Measurements from ENCODE around the gene S100A9. TPM values are rescaled to one million over a fixed set of nuclear protein-coding genes. Genes with fewer than 3 reads are reported as not detected.

S100A9 gene
- not detected for polyA plus RNA-seq (2013, experiment 1 of 2)
- polyA plus RNA-seq (2013, experiment 2 of 2) = not detected

DNA sequence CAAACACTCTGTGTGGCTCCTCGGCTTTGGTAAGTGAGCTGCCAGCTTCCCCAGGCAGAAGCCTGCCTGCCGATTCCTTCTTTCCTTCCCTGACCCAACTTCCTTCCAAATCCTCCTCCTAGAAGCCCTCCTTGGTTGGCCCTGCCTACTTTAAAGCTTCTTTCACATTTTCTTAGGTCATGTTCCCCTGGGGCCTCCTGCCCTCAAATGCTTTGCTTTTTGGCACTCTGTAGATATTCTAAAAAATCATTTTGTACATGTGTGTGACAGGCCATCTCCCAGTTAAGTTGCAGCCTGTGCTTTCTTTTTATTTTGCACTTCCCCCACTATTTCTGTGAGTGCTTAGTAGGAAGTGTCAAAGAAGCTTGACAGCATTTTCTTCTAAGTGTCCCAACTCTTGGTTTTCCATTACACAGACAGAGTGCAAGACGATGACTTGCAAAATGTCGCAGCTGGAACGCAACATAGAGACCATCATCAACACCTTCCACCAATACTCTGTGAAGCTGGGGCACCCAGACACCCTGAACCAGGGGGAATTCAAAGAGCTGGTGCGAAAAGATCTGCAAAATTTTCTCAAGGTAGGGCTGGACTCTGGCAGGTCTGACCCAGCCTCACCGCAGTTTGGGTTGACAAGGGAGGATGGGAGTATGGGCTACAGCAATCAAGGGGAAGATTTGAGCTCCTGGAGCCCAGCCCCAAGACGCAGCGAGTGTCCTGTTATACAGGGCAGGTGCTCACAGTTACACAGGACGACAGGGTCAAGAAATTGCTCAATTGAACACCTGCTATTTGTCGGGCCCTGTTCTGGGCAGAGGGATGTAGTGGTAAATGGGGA, at the start of gene S100A9:
S100A9 (plus strand) TSS at position 2 of the 838 bp plus-strand sequence; CDS start at position 432, 430 bp downstream.
- peaks cover 9 to 82% of the 10 kb centered on the region in 2 experiments for H3K27me3 ChIP-seq (ENCODE audit: control insufficient read depth in 1 of 2, insufficient read depth in 1 of 2, low read length in 2 of 2)
- no peak within 1 kb of the TSS for H3K9ac ChIP-seq (ENCODE audit: low read length)
- no peak within 1 kb of the TSS for H3K27ac ChIP-seq (ENCODE audit: low read length, poor library complexity, severe bottlenecking)
- DNase-seq = no peak
- no peaks in the 10 kb centered on the region for H3K9me3 ChIP-seq (ENCODE audit: control insufficient read depth, low read length)
- no peak within 1 kb of the TSS for H4K8ac ChIP-seq (ENCODE audit: low read length)
- H2BK120ac ChIP-seq (ENCODE audit: low read depth, low read length) = no peak within 1 kb of the TSS
- H3K79me1 ChIP-seq (replicated peaks; ENCODE audit: low read length, poor library complexity, severe bottlenecking) = no peaks in the 10 kb centered on the region
- no peak within 1 kb of the TSS for H3K14ac ChIP-seq (ENCODE audit: low read length in 2 of 2)
- H3K4ac ChIP-seq (ENCODE audit: low read depth in 1 of 2, low read length in 2 of 2) = no peak within 1 kb of the TSS
- WGBS = 82% methylated on average over 11 of the region's 11 CpGs
- H3K23ac ChIP-seq (ENCODE audit: low read length in 2 of 2) = no peak within 1 kb of the TSS
- H2BK5ac ChIP-seq (ENCODE audit: low read depth, low read length, poor library complexity, severe bottlenecking) = no peak within 1 kb of the TSS
- no peak within 1 kb of the TSS for H2BK15ac ChIP-seq (ENCODE audit: low read depth, poor library complexity, severe bottlenecking)
- H2AFZ ChIP-seq (ENCODE audit: low read depth, low read length) = no peak within 1 kb of the TSS
- no peak within 1 kb of the TSS for H2AK5ac ChIP-seq (ENCODE audit: low read length, severe bottlenecking)
- H3K4me2 ChIP-seq (ENCODE audit: low read length, poor library complexity, severe bottlenecking) = no peak within 1 kb of the TSS
- no peaks in the 10 kb centered on the region for H3K4me1 ChIP-seq (ENCODE audit: control insufficient read depth, insufficient read depth, low read depth, low read length)
- no peak within 1 kb of the TSS for H3K18ac ChIP-seq (ENCODE audit: low read depth in 1 of 2, low read length in 2 of 2)
- H3K4me3 ChIP-seq (ENCODE audit: insufficient read depth in 1 of 2, low read depth in 1 of 2, low read length in 2 of 2) = no peak within 1 kb of the TSS
- no peaks in the 10 kb centered on the region for H3K36me3 ChIP-seq (ENCODE audit: control insufficient read depth in 1 of 2, insufficient read depth in 2 of 2, low read depth in 1 of 2, low read length in 2 of 2)
- no peak within 1 kb of the TSS for H4K91ac ChIP-seq (ENCODE audit: low read length)
- H2BK12ac ChIP-seq (ENCODE audit: low read length in 2 of 2) = no peak within 1 kb of the TSS

DNA sequence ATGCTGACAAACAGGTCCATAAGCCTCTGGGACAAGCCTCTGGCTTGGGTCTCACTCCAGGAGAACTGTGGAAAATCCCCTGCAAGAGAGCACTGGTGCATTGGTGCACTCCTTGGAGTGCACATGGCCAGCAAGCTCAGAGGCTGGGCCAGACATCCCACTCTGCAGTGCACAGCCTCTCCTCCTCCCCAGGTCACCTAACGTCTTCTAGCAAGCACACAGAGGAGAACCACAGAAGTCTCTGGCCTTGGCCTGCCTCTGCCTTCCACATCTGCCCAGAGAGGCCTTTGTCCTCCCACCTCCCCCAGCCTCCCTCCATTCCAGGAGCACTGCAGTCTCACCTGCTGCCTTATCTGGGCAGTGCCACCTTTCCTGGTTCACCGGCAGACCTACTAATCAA, 49.1 kb upstream of the S100A9 start:
- no peak overlapping the region for H2BK12ac ChIP-seq (ENCODE audit: low read length in 2 of 2)
- H2BK15ac ChIP-seq (ENCODE audit: low read depth, poor library complexity, severe bottlenecking) = no peak overlapping the region
- no peaks in the 10 kb centered on the region for H3K36me3 ChIP-seq (ENCODE audit: control insufficient read depth in 1 of 2, insufficient read depth in 2 of 2, low read depth in 1 of 2, low read length in 2 of 2)
- H3K9ac ChIP-seq (ENCODE audit: low read length) = no peak overlapping the region
- no peak overlapping the region for H3K4me3 ChIP-seq (ENCODE audit: insufficient read depth in 1 of 2, low read depth in 1 of 2, low read length in 2 of 2)
- H3K14ac ChIP-seq (ENCODE audit: low read length in 2 of 2) = no peak overlapping the region
- no peak overlapping the region for H3K18ac ChIP-seq (ENCODE audit: low read depth in 1 of 2, low read length in 2 of 2)
- no peak overlapping the region for H3K4me2 ChIP-seq (ENCODE audit: low read length, poor library complexity, severe bottlenecking)
- H2BK5ac ChIP-seq (ENCODE audit: low read depth, low read length, poor library complexity, severe bottlenecking) = no peak overlapping the region
- peaks cover 0 to 27% of the 10 kb centered on the region in 2 experiments for H3K27me3 ChIP-seq (ENCODE audit: control insufficient read depth in 1 of 2, insufficient read depth in 1 of 2, low read length in 2 of 2)
- H4K8ac ChIP-seq (ENCODE audit: low read length) = no peak overlapping the region
- no peak overlapping the region for H2BK120ac ChIP-seq (ENCODE audit: low read depth, low read length)
- no peaks in the 10 kb centered on the region for H3K9me3 ChIP-seq (ENCODE audit: control insufficient read depth, low read length)
- no peak overlapping the region for H4K91ac ChIP-seq (ENCODE audit: low read length)
- no peak overlapping the region for H3K4ac ChIP-seq (ENCODE audit: low read depth in 1 of 2, low read length in 2 of 2)
- no peaks in the 10 kb centered on the region for H3K4me1 ChIP-seq (ENCODE audit: control insufficient read depth, insufficient read depth, low read depth, low read length)
- H2AK5ac ChIP-seq (ENCODE audit: low read length, severe bottlenecking) = no peak overlapping the region
- H3K23ac ChIP-seq (ENCODE audit: low read length in 2 of 2) = no peak overlapping the region
- WGBS = 79% methylated on average over 2 of the region's 2 CpGs
- H2AFZ ChIP-seq (ENCODE audit: low read depth, low read length) = no peak overlapping the region
- no peak overlapping the region for H3K27ac ChIP-seq (ENCODE audit: low read length, poor library complexity, severe bottlenecking)
- no peak for DNase-seq
- H3K79me1 ChIP-seq (replicated peaks; ENCODE audit: low read length, poor library complexity, severe bottlenecking) = no peaks in the 10 kb centered on the region

DNA sequence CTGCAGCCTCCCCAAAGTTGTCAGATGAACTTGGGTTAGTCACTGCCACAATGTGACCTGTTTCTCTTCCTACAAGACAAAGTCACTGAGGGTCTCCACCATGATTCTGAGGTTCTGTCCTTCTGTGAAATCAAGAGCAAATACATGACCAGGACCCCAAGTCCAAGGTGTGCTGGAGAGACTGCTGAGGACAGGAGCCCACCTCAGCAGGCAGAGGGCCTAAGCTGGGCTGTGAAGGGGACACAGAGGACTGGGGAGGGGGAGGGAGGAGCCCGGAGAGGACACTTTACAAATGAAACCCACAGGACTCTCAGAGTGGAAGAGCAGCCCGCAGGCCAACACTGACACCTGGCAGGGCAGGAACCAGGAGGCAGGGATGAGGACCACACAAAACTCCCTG, 48.2 kb upstream of the S100A9 start:
- WGBS = 27% methylated on average over 2 of the region's 2 CpGs

DNA sequence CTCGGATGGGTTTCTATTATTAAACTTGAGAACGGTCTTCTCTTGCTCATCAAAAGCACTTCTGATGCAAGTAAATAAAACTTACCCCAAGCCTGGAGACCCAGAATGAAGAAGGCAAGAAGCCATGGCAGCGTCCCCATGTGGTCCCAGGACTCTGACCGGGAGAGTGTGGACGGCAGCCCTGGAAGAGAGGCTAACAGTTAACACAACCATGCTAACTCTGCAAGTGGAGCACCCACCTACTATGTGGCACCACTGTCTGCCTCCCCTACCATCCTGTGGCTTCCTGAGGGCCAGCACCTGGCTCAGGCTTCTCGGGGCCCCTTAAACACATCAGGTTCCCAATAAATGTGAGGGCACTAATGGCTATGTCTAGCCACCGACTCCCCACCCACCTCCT, 47.1 kb upstream of the S100A9 start:
- Histone ChIP-seq H3K9ac (ENCODE audit: low read length) (no peak overlapping the region), H3K9me3 (ENCODE audit: control insufficient read depth, low read length) (no peaks in the 10 kb centered on the region), H3K4ac (ENCODE audit: low read depth in 1 of 2, low read length in 2 of 2) (no peak overlapping the region), H2BK15ac (ENCODE audit: low read depth, poor library complexity, severe bottlenecking) (no peak overlapping the region), H3K36me3 (ENCODE audit: control insufficient read depth in 1 of 2, insufficient read depth in 2 of 2, low read depth in 1 of 2, low read length in 2 of 2) (no peaks in the 10 kb centered on the region), H3K79me1 (replicated peaks; ENCODE audit: low read length, poor library complexity, severe bottlenecking) (no peaks in the 10 kb centered on the region), H3K18ac (ENCODE audit: low read depth in 1 of 2, low read length in 2 of 2) (no peak overlapping the region), H3K14ac (ENCODE audit: low read length in 2 of 2) (no peak overlapping the region), H3K4me3 (ENCODE audit: insufficient read depth in 1 of 2, low read depth in 1 of 2, low read length in 2 of 2) (no peak overlapping the region), H3K27me3 (ENCODE audit: control insufficient read depth in 1 of 2, insufficient read depth in 1 of 2, low read length in 2 of 2) (peaks cover 0 to 21% of the 10 kb centered on the region in 2 experiments), H3K27ac (ENCODE audit: low read length, poor library complexity, severe bottlenecking) (no peak overlapping the region), H2AK5ac (ENCODE audit: low read length, severe bottlenecking) (no peak overlapping the region), H3K4me2 (ENCODE audit: low read length, poor library complexity, severe bottlenecking) (no peak overlapping the region), H2BK5ac (ENCODE audit: low read depth, low read length, poor library complexity, severe bottlenecking) (no peak overlapping the region), H4K8ac (ENCODE audit: low read length) (no peak overlapping the region), H3K4me1 (ENCODE audit: control insufficient read depth, insufficient read depth, low read depth, low read length) (no peaks in the 10 kb centered on the region), H2AFZ (ENCODE audit: low read depth, low read length) (no peak overlapping the region), H3K23ac (ENCODE audit: low read length in 2 of 2) (no peak overlapping the region), H2BK120ac (ENCODE audit: low read depth, low read length) (no peak overlapping the region), H2BK12ac (ENCODE audit: low read length in 2 of 2) (no peak overlapping the region), H4K91ac (ENCODE audit: low read length) (no peak overlapping the region)
- no peak for DNase-seq
- 57% methylated on average over 7 of the region's 7 CpGs for WGBS

More for the DNA sequence above, 48.2 kb upstream of the S100A9 start:
- H3K27ac ChIP-seq (ENCODE audit: low read length, poor library complexity, severe bottlenecking) = no peak overlapping the region
- H3K9me3 ChIP-seq (ENCODE audit: control insufficient read depth, low read length) = no peaks in the 10 kb centered on the region
- no peak overlapping the region for H3K18ac ChIP-seq (ENCODE audit: low read depth in 1 of 2, low read length in 2 of 2)
- H2BK5ac ChIP-seq (ENCODE audit: low read depth, low read length, poor library complexity, severe bottlenecking) = no peak overlapping the region
- H3K4ac ChIP-seq (ENCODE audit: low read depth in 1 of 2, low read length in 2 of 2) = no peak overlapping the region
- H2AFZ ChIP-seq (ENCODE audit: low read depth, low read length) = no peak overlapping the region
- H3K9ac ChIP-seq (ENCODE audit: low read length) = no peak overlapping the region
- no peaks in the 10 kb centered on the region for H3K4me1 ChIP-seq (ENCODE audit: control insufficient read depth, insufficient read depth, low read depth, low read length)
- peaks cover 0 to 27% of the 10 kb centered on the region in 2 experiments for H3K27me3 ChIP-seq (ENCODE audit: control insufficient read depth in 1 of 2, insufficient read depth in 1 of 2, low read length in 2 of 2)
- no peak overlapping the region for H2BK12ac ChIP-seq (ENCODE audit: low read length in 2 of 2)
- no peak overlapping the region for H3K23ac ChIP-seq (ENCODE audit: low read length in 2 of 2)
- H3K79me1 ChIP-seq (replicated peaks; ENCODE audit: low read length, poor library complexity, severe bottlenecking) = no peaks in the 10 kb centered on the region
- no peaks in the 10 kb centered on the region for H3K36me3 ChIP-seq (ENCODE audit: control insufficient read depth in 1 of 2, insufficient read depth in 2 of 2, low read depth in 1 of 2, low read length in 2 of 2)
- no peak overlapping the region for H2BK120ac ChIP-seq (ENCODE audit: low read depth, low read length)
- H2BK15ac ChIP-seq (ENCODE audit: low read depth, poor library complexity, severe bottlenecking) = no peak overlapping the region
- H4K8ac ChIP-seq (ENCODE audit: low read length) = no peak overlapping the region
- H3K14ac ChIP-seq (ENCODE audit: low read length in 2 of 2) = no peak overlapping the region
- no peak overlapping the region for H3K4me3 ChIP-seq (ENCODE audit: insufficient read depth in 1 of 2, low read depth in 1 of 2, low read length in 2 of 2)
- H3K4me2 ChIP-seq (ENCODE audit: low read length, poor library complexity, severe bottlenecking) = no peak overlapping the region
- no peak for DNase-seq
- H4K91ac ChIP-seq (ENCODE audit: low read length) = no peak overlapping the region
- no peak overlapping the region for H2AK5ac ChIP-seq (ENCODE audit: low read length, severe bottlenecking)
